BJ (cell line): ENCODE data around the gene CPEB4. TPM values are rescaled to one million over a fixed set of nuclear protein-coding genes. Genes with fewer than 3 reads are reported as not detected.

Experiments used
- CTCF ChIA-PET: fragments of 350-600 bp; formaldehyde crosslinking; extraction: SDS; loops from one replicate; lab custom pipeline; 2021; ENCODE audit warnings: antibody characterized with exemption, inconsistent platforms; lab: Yijun Ruan, JAX
- POLR2A ChIA-PET: fragments of 300-600 bp; sonication (Branson Sonifier 250); formaldehyde crosslinking; extraction: SDS; loops from one replicate; lab custom pipeline; 2021; ENCODE audit warnings: antibody characterized with exemption; lab: Charles Lee
- DNase-seq: peaks from one replicate; pipeline ENCODE4 v3.0.0-alpha.2; 2011; ENCODE audit warnings: low read depth
- H3K27me3 ChIP-seq: 2 replicates; pipeline ENCODE4 v1.6.0; 2011; ENCODE audit warnings: low read length; ENCODE audit not compliant: control insufficient read depth, insufficient read depth
- H3K36me3 ChIP-seq: 2 replicates; pipeline ENCODE4 v1.5.1; 2011; ENCODE audit warnings: low read length; ENCODE audit not compliant: control insufficient read depth, insufficient read depth
- H3K4me3 ChIP-seq: 2 replicates; pipeline ENCODE4 v1.5.1; 2011; ENCODE audit warnings: low read depth, mild to moderate bottlenecking, control low read depth, low read length
- CTCF ChIP-seq: IDR thresholded peaks from 2 replicates; pipeline ENCODE4 v1.5.1; 2011; ENCODE audit warnings: low read depth, mild to moderate bottlenecking, control low read depth, inconsistent platforms, low read length, moderate library complexity; ENCODE audit not compliant: insufficient read depth
- polyA plus RNA-seq: library from polyadenylated mRNA; depleted of rRNA; stranded (reverse); fragments of >200 nt; gene quantifications from 2 replicates; pipeline ENCODE4 v1.2.3, GENCODE V29; 2011

The CPEB4 gene
- polyA plus RNA-seq, 1 experiment: 16.4 TPM

GRCh38 chr5:173928871-173929574, 40.9 kb downstream of the CPEB4 start:
- no peak overlapping the region for H3K4me3 ChIP-seq
- no peaks in the 10 kb centered on the region for H3K36me3 ChIP-seq
- CTCF ChIA-PET: interaction anchor here (0.7 kb wide), 1 partner anchor 14 kb away, joined by 3 read pairs; no protein-coding TSS in a partner anchor
- no peak for TF ChIP-seq CTCF
- no peaks in the 10 kb centered on the region for H3K27me3 ChIP-seq
- POLR2A ChIA-PET: no interaction called here
- no peak for DNase-seq

DNA sequence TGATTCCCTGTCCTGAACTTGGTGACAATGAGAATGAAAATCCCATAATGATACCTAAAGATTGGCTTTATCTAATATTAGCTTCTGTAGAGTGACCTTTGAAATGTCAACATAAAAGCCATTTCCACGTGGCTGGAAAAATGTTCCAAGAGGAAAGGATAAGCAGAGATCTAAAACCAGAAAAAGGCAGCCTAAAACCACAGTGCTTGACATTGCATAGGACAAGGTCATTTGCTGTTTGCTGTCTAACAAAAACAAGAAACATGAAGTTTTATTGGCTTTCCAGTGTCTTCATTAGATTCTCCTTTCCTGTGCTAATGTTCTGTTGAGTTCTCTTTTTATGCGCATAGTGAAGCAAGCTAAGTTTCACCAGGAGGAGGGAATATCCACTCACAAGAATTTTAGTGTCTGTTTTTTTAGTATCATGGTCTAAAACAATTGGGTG, 44.6 kb downstream of the CPEB4 start:
- no peak for TF ChIP-seq CTCF
- H3K36me3 ChIP-seq: no peaks in the 10 kb centered on the region
- H3K27me3 ChIP-seq: no peaks in the 10 kb centered on the region
- H3K4me3 ChIP-seq: no peak overlapping the region
- CTCF ChIA-PET: no interaction called here
- POLR2A ChIA-PET: no interaction called here
- DNase-seq: no peak

- Histone ChIP-seq H3K27me3 (no peaks in the 10 kb centered on the region), H3K4me3 (no peak overlapping the region), H3K36me3 (no peaks in the 10 kb centered on the region)
- ChIA-PET CTCF (no interaction called here), POLR2A (no interaction called here)
- TF ChIP-seq CTCF: no peak
- no peak for DNase-seq
These were observed 45.8 kb downstream of the CPEB4 start for GRCh38 chr5:173933901-173934300.

DNA sequence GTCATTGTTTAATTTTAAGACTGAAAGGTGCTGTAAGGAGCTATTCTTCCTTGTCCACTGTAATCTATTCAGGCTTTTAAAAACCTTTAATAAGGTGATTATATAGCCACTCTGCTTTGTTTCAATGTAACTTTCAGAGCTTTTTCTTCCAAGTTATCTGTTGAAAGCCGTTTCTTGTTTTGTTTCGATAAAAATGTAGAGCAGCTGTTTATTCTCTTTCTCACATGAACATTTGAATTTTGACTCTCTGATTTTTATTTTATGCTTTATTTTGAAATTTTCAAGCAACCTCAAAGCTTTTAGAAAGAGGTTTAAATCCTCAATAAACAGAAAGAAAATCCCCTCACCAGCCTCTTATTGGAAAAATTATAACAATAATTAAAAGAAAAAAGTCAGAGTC, 47.2 kb downstream of the CPEB4 start:
- H3K27me3 ChIP-seq: no peaks in the 10 kb centered on the region
- no peaks in the 10 kb centered on the region for H3K36me3 ChIP-seq
- H3K4me3 ChIP-seq: no peak overlapping the region
- CTCF ChIA-PET: interaction anchor here (0.8 kb wide), 1 partner anchor 9 kb away, joined by 3 read pairs; no protein-coding TSS in a partner anchor
- no peak for TF ChIP-seq CTCF
- DNase-seq: no peak
- POLR2A ChIA-PET: no interaction called here

- TF ChIP-seq CTCF: no peak
These were observed 52.1 kb downstream of the CPEB4 start for GRCh38 chr5:173940269-173940668.

More at GRCh38 chr5:173940269-173940668, 52.1 kb downstream of the CPEB4 start:
- H3K36me3 ChIP-seq: 0 out of 2 replicates have a peak, but pooled peaks cover 2% of the 10 kb centered on the region
- POLR2A ChIA-PET: no interaction called here
- H3K4me3 ChIP-seq: no peak overlapping the region
- no peak for DNase-seq
- CTCF ChIA-PET: no interaction called here
- no peaks in the 10 kb centered on the region for H3K27me3 ChIP-seq
